GM12878 (cell line): ENCODE measurements around the gene TFF2. TPM values are rescaled to one million over a fixed set of nuclear protein-coding genes. Genes with fewer than 3 reads are reported as not detected.

ENCODE experiments used
- ATAC-seq: fragments of 200-7000 bp; cut with Tn5 transposase; 3 replicates; pipeline ENCODE4 v1.9.1; 2020; ENCODE audit warnings: mild to moderate bottlenecking, moderate library complexity
- BruUV-seq: library from RNA; stranded (reverse); fragments of 400-500 nt; replicated peaks from 2 replicates; lab custom pipeline; 2021; lab: Mats Ljungman, UMichigan
- CTCF ChIA-PET: fragments of 300-600 bp; sonication (Branson Sonifier 250); formaldehyde crosslinking; extraction: SDS; loops from one replicate; lab custom pipeline; 2021; ENCODE audit warnings: inconsistent platforms; lab: Yijun Ruan, JAX
- POLR2A ChIA-PET: fragments of 350-600 bp; formaldehyde crosslinking; extraction: SDS; loops from one replicate; lab custom pipeline; 2021; ENCODE audit warnings: inconsistent platforms; lab: Charles Lee
- RAD21 ChIA-PET: fragments of 300-600 bp; sonication (Branson Sonifier 250); formaldehyde crosslinking; loops from one replicate; lab custom pipeline; 2023; ENCODE audit warnings: antibody characterized with exemption; ENCODE audit not compliant: unreplicated experiment; lab: Charles Lee
- SMC1A ChIA-PET: fragments of 300-600 bp; sonication (Branson Sonifier 250); formaldehyde crosslinking; loops from one replicate; lab custom pipeline; 2023; ENCODE audit not compliant: unreplicated experiment, uncharacterized antibody; lab: Charles Lee
- DNase-seq: peaks from one replicate; pipeline ENCODE4 v3.0.0-alpha.2; 2011; ENCODE audit warnings: low read depth, low spot score
- FAIRE-seq: peaks from 3 replicates; lab custom pipeline; 2011; peaks lifted over from hg19 to GRCh38; lab: Jason Lieb, UNC
- H2AFZ ChIP-seq: 2 replicates; pipeline ENCODE4 v1.6.0; 2011; ENCODE audit warnings: low read depth, low read length, control low read depth; ENCODE audit not compliant: control insufficient read depth
- H3K27ac ChIP-seq: 2 replicates; pipeline ENCODE4 v1.5.1; 2011; ENCODE audit warnings: control low read depth; ENCODE audit not compliant: control insufficient read depth, insufficient read depth
- H3K27me3 ChIP-seq, 2 experiments: replicated peaks in 1 of 2; 2 replicates each; pipeline versions ENCODE4 v1.6.0 to v1.6.1; 2011; ENCODE audit warnings: low read length in 1 of 2; ENCODE audit not compliant: control insufficient read depth in 2 of 2, insufficient read depth in 2 of 2
- H3K36me3 ChIP-seq, 2 experiments: 2 replicates each; pipeline ENCODE4 v1.5.1; 2011; ENCODE audit warnings: low read length in 1 of 2; ENCODE audit not compliant: control insufficient read depth in 2 of 2, insufficient read depth in 2 of 2
- H3K4me1 ChIP-seq: 2 replicates; pipeline ENCODE4 v1.6.1; 2011; ENCODE audit warnings: mild to moderate bottlenecking, low read length, moderate library complexity, mixed read lengths; ENCODE audit not compliant: control insufficient read depth, insufficient read depth
- H3K4me2 ChIP-seq: 2 replicates; pipeline ENCODE4 v1.6.0; 2011; ENCODE audit warnings: control low read depth; ENCODE audit not compliant: control insufficient read depth, insufficient read depth
- H3K4me3 ChIP-seq: fragments of 200-600 bp; sonication (generic); 2 replicates; pipeline ENCODE4 v1.5.1; 2016
- H3K79me2 ChIP-seq: 2 replicates; pipeline ENCODE4 v1.6.0; 2011; ENCODE audit warnings: low read length; ENCODE audit not compliant: control insufficient read depth, insufficient read depth
- H3K9ac ChIP-seq: 2 replicates; pipeline ENCODE4 v1.8.0; 2011; ENCODE audit warnings: low read length, control low read depth, mixed read lengths; ENCODE audit not compliant: control insufficient read depth, insufficient read depth
- H3K9me3 ChIP-seq: replicated peaks from 3 replicates; pipeline ENCODE4 v1.5.1; 2011; ENCODE audit warnings: mild to moderate bottlenecking, low read length; ENCODE audit not compliant: control insufficient read depth, insufficient read depth
- H4K20me1 ChIP-seq: 2 replicates; pipeline ENCODE4 v1.6.0; 2011; ENCODE audit not compliant: control insufficient read depth, insufficient read depth
- CREM ChIP-seq: IDR thresholded peaks from 2 replicates; pipeline ENCODE4 v1.6.1; 2014; ENCODE audit warnings: antibody characterized with exemption, low read depth
- FOXK2 ChIP-seq: fragments of 450-650 bp; IDR thresholded peaks from 2 replicates; pipeline ENCODE4 v1.6.1; 2017; ENCODE audit warnings: mild to moderate bottlenecking, moderate library complexity
- KAT2A ChIP-seq: conservative IDR thresholded peaks from 2 replicates; pipeline ENCODE4 v1.6.1; 2011; ENCODE audit warnings: low read depth, low read length; ENCODE audit not compliant: control insufficient read depth
- KLF5 ChIP-seq: fragments of 450-650 bp; IDR thresholded peaks from 2 replicates; pipeline ENCODE4 v1.6.1; 2014; ENCODE audit warnings: mild to moderate bottlenecking; ENCODE audit not compliant: partially characterized antibody
- MYB ChIP-seq: fragments of 150-350 bp; IDR thresholded peaks from 2 replicates; pipeline ENCODE4 v1.6.1; 2014; ENCODE audit warnings: mild to moderate bottlenecking, low read depth, low read length, borderline replicate concordance
- RUNX3 ChIP-seq: IDR thresholded peaks from 2 replicates; pipeline ENCODE4 v1.6.1; 2012; ENCODE audit warnings: low read length, inconsistent platforms
- SIN3A ChIP-seq: IDR thresholded peaks from 2 replicates; pipeline ENCODE4 v1.6.1; 2012; ENCODE audit warnings: low read depth, low read length, improper control_type of control experiment
- SMC3 ChIP-seq: IDR thresholded peaks from 2 replicates; pipeline ENCODE4 v1.6.1; 2011; ENCODE audit warnings: low read length, improper control_type of control experiment, borderline replicate concordance
- SP1 ChIP-seq: IDR thresholded peaks from one replicate; pipeline ENCODE4 v1.6.1; 2011; ENCODE audit warnings: low read depth, low read length
- ZNF207 ChIP-seq: fragments of 450-650 bp; IDR thresholded peaks from 2 replicates; pipeline ENCODE4 v1.6.1; 2014; ENCODE audit warnings: antibody characterized with exemption, mild to moderate bottlenecking, borderline replicate concordance
- ZNF622 ChIP-seq: fragments of 450-650 bp; IDR thresholded peaks from 2 replicates; pipeline ENCODE4 v1.6.1; 2017; ENCODE audit warnings: mild to moderate bottlenecking, inconsistent platforms
- in situ Hi-C: fragments of 300-500 bp; cut with MboI; formaldehyde crosslinking; loops from 9 replicates; pipeline ENCODE4 v1.14.3; 2018; ENCODE audit warnings: mixed read lengths
- intact Hi-C: fragments of 100-400 bp; cut with micrococcal nuclease; formaldehyde crosslinking; loops from one replicate; pipeline ENCODE4 v1.14.2; 2022; ENCODE audit not compliant: unreplicated experiment
- polyA plus RNA-seq, 11 experiments: library from polyadenylated mRNA; depleted of rRNA in 4 of 11; unstranded in 6 of 11; stranded (reverse) in 5 of 11; fragments of >200 nt; fragmentation: Nextera tagmentation in 4 of 11; fragmentation: Illumina TruSeq in 1 of 11; extraction: Ambion mirVana in 4 of 11; extraction: Trizol in 1 of 11; gene quantifications; 1 replicate in 1 of 11; 2 replicates in 10 of 11; pipeline versions ENCODE4 v1.2.1 to v1.2.3, GENCODE V29; 2011 to 2016; ENCODE audit warnings: inconsistent platforms in 2 of 11, missing spikeins in 2 of 11, low read depth in 1 of 11
- total RNA-seq, 4 experiments: library from RNA; depleted of rRNA in 3 of 4; stranded (reverse); fragments of >200 nt in 3 of 4; fragmentation: Illumina TruSeq in 1 of 4; extraction: Trizol in 1 of 4; gene quantifications; 2 replicates each; pipeline versions ENCODE4 v1.2.1 to v1.2.3, GENCODE V29; 2013 to 2021
- TF ChIP-seq, protein P1 (sequence below): fragments of 150-350 bp; IDR thresholded peaks from 2 replicates; pipeline ENCODE4 v1.6.1; 2014; ENCODE audit warnings: mild to moderate bottlenecking, low read depth, low read length
- TF ChIP-seq, protein P2 (sequence below): fragments of 450-650 bp; IDR thresholded peaks from 2 replicates; pipeline ENCODE4 v1.6.1; 2017; ENCODE audit warnings: mild to moderate bottlenecking, moderate library complexity
- TF ChIP-seq, protein P3 (sequence below): fragments of 450-650 bp; IDR thresholded peaks from 2 replicates; pipeline ENCODE4 v1.6.1; 2016; ENCODE audit warnings: mild to moderate bottlenecking, moderate library complexity, borderline replicate concordance

Gene TFF2
- total and polyA plus RNA-seq, 10 of the 15 experiments (the other 5 are each of a cell fraction or from before 2014, with no cell fraction given) = 0.56 TPM; not detected in 9

DNA sequence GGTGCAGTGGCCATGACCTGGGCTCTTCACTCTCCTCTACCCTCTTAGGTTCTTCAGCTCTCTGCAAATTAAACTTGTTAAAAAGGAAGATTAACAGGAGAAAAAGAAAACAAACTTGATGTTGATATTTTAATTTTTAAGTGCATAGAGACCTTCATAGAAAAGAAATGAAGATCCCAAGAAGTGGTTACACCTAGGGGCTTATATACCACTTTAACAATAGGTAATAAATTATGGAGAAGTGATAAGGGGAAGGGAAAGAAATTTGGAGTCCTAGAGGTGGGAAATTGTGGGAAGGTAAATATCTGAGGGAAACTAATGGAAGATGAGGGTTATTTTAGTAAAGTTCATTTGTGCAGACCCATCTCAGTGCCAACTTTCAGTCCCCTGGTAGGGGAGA, 19.1 kb downstream of the TFF2 start:
- H3K9me3 ChIP-seq = no peaks in the 10 kb centered on the region; the same call in 2 of the 3 replicates
- POLR2A ChIA-PET = no interaction called here
- ATAC-seq (no peak), FAIRE-seq (no peak), DNase-seq (no peak)
- no TSS peak for BruUV-seq
- H3K9ac ChIP-seq = no peak overlapping the region
- in situ Hi-C loops = no loop called here
- no peaks in the 10 kb centered on the region for H4K20me1 ChIP-seq
- no peaks in the 10 kb centered on the region for H3K27me3 ChIP-seq
- intact Hi-C loops = loop anchor here (5.0 kb wide), 1 partner anchor 44 kb away; no protein-coding TSS in a partner anchor
- CTCF ChIA-PET = interaction anchor here (0.9 to 2.5 kb wide), 4 partner anchors 12 to 119 kb away, joined by 3 to 22 read pairs (median 3); no protein-coding TSS in a partner anchor
- H3K4me1 ChIP-seq = peaks cover 3% of the 10 kb centered on the region; the same call in 1 of the 2 replicates
- TF ChIP-seq ZNF622 (no peak), KAT2A (no peak), KLF5 (no peak), FOXK2 (no peak), SIN3A (no peak), SP1 (no peak), SMC3 (no peak), MYB (no peak), RUNX3 (no peak), ZNF207 (no peak), CREM (no peak)
- TF ChIP-seq, protein P1, sequence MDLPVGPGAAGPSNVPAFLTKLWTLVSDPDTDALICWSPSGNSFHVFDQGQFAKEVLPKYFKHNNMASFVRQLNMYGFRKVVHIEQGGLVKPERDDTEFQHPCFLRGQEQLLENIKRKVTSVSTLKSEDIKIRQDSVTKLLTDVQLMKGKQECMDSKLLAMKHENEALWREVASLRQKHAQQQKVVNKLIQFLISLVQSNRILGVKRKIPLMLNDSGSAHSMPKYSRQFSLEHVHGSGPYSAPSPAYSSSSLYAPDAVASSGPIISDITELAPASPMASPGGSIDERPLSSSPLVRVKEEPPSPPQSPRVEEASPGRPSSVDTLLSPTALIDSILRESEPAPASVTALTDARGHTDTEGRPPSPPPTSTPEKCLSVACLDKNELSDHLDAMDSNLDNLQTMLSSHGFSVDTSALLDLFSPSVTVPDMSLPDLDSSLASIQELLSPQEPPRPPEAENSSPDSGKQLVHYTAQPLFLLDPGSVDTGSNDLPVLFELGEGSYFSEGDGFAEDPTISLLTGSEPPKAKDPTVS = no peak
- TF ChIP-seq, protein P2, sequence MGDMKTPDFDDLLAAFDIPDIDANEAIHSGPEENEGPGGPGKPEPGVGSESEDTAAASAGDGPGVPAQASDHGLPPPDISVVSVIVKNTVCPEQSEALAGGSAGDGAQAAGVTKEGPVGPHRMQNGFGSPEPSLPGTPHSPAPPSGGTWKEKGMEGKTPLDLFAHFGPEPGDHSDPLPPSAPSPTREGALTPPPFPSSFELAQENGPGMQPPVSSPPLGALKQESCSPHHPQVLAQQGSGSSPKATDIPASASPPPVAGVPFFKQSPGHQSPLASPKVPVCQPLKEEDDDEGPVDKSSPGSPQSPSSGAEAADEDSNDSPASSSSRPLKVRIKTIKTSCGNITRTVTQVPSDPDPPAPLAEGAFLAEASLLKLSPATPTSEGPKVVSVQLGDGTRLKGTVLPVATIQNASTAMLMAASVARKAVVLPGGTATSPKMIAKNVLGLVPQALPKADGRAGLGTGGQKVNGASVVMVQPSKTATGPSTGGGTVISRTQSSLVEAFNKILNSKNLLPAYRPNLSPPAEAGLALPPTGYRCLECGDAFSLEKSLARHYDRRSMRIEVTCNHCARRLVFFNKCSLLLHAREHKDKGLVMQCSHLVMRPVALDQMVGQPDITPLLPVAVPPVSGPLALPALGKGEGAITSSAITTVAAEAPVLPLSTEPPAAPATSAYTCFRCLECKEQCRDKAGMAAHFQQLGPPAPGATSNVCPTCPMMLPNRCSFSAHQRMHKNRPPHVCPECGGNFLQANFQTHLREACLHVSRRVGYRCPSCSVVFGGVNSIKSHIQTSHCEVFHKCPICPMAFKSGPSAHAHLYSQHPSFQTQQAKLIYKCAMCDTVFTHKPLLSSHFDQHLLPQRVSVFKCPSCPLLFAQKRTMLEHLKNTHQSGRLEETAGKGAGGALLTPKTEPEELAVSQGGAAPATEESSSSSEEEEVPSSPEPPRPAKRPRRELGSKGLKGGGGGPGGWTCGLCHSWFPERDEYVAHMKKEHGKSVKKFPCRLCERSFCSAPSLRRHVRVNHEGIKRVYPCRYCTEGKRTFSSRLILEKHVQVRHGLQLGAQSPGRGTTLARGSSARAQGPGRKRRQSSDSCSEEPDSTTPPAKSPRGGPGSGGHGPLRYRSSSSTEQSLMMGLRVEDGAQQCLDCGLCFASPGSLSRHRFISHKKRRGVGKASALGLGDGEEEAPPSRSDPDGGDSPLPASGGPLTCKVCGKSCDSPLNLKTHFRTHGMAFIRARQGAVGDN = no peak
- TF ChIP-seq, protein P3, sequence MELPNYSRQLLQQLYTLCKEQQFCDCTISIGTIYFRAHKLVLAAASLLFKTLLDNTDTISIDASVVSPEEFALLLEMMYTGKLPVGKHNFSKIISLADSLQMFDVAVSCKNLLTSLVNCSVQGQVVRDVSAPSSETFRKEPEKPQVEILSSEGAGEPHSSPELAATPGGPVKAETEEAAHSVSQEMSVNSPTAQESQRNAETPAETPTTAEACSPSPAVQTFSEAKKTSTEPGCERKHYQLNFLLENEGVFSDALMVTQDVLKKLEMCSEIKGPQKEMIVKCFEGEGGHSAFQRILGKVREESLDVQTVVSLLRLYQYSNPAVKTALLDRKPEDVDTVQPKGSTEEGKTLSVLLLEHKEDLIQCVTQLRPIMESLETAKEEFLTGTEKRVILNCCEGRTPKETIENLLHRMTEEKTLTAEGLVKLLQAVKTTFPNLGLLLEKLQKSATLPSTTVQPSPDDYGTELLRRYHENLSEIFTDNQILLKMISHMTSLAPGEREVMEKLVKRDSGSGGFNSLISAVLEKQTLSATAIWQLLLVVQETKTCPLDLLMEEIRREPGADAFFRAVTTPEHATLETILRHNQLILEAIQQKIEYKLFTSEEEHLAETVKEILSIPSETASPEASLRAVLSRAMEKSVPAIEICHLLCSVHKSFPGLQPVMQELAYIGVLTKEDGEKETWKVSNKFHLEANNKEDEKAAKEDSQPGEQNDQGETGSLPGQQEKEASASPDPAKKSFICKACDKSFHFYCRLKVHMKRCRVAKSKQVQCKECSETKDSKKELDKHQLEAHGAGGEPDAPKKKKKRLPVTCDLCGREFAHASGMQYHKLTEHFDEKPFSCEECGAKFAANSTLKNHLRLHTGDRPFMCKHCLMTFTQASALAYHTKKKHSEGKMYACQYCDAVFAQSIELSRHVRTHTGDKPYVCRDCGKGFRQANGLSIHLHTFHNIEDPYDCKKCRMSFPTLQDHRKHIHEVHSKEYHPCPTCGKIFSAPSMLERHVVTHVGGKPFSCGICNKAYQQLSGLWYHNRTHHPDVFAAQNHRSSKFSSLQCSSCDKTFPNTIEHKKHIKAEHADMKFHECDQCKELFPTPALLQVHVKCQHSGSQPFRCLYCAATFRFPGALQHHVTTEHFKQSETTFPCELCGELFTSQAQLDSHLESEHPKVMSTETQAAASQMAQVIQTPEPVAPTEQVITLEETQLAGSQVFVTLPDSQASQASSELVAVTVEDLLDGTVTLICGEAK = no peak
- no peak overlapping the region for H3K27ac ChIP-seq
- H3K79me2 ChIP-seq = no peaks in the 10 kb centered on the region
- no peak overlapping the region for H3K4me2 ChIP-seq
- no peak overlapping the region for H2AFZ ChIP-seq
- H3K4me3 ChIP-seq = no peak overlapping the region
- no peaks in the 10 kb centered on the region for H3K36me3 ChIP-seq
- RAD21 ChIA-PET = interaction anchor here (0.9 to 2.7 kb wide), 4 partner anchors 17 to 207 kb away, joined by 3 to 8 read pairs (median 7); partner anchors contain the start of gene TFF3
- SMC1A ChIA-PET = interaction anchor here (1.1 to 1.7 kb wide), 2 partner anchors 12 to 46 kb away, joined by 3 to 5 read pairs; no protein-coding TSS in a partner anchor
